OCI-LY7 (cell line): ENCODE results near the gene SLC10A7. TPM values are rescaled to one million over a fixed set of nuclear protein-coding genes. Genes with fewer than 3 reads are reported as not detected.

Source experiments
- BruUV-seq: library from RNA; stranded (reverse); fragments of 400-500 nt; replicated peaks from 2 replicates; lab custom pipeline; 2021; lab: Mats Ljungman, UMichigan
- CTCF ChIA-PET: fragments of 300-600 bp; sonication (Branson Sonifier 250); formaldehyde crosslinking; loops from one replicate; lab custom pipeline; 2022; ENCODE audit warnings: antibody characterized with exemption; ENCODE audit not compliant: unreplicated experiment; lab: Charles Lee
- POLR2A ChIA-PET: fragments of 300-600 bp; sonication (Branson Sonifier 250); formaldehyde crosslinking; loops from one replicate; lab custom pipeline; 2022; ENCODE audit warnings: antibody characterized with exemption; lab: Charles Lee
- DNase-seq: peaks from one replicate; pipeline ENCODE4 v3.0.0-alpha.2; 2015; ENCODE audit warnings: low spot score
- H2AFZ ChIP-seq: fragments of 200-600 bp; sonication (generic), shearing (Covaris generic); 2 replicates; pipeline ENCODE4 v1.6.1; 2014; ENCODE audit warnings: mild to moderate bottlenecking, antibody characterized with exemption, low read length, moderate library complexity
- H3K27ac ChIP-seq: fragments of 200-600 bp; sonication (generic); 2 replicates; pipeline ENCODE4 v1.5.1; 2014; ENCODE audit warnings: mixed run types, low read depth, mild to moderate bottlenecking, moderate library complexity, low read length, inconsistent platforms; ENCODE audit not compliant: poor library complexity, severe bottlenecking
- H3K36me3 ChIP-seq: fragments of 200-600 bp; sonication (generic); 2 replicates; pipeline ENCODE4 v1.6.1; 2014; ENCODE audit warnings: mild to moderate bottlenecking, antibody characterized with exemption, low read length, moderate library complexity, mixed read lengths; ENCODE audit not compliant: insufficient read depth
- H3K4me1 ChIP-seq: fragments of 200-600 bp; sonication (generic); 2 replicates; pipeline ENCODE4 v1.5.1; 2014; ENCODE audit warnings: mild to moderate bottlenecking, low read length; ENCODE audit not compliant: insufficient read depth, poor library complexity, severe bottlenecking
- H3K4me2 ChIP-seq: fragments of 200-600 bp; sonication (generic); 2 replicates; pipeline ENCODE4 v1.6.1; 2014; ENCODE audit warnings: mild to moderate bottlenecking, low read length
- H3K4me3 ChIP-seq: fragments of 200-600 bp; sonication (generic); 2 replicates; pipeline ENCODE4 v1.5.1; 2014; ENCODE audit warnings: mild to moderate bottlenecking, low read depth, low read length; ENCODE audit not compliant: poor library complexity, severe bottlenecking
- H3K79me2 ChIP-seq: fragments of 200-600 bp; sonication (generic); 2 replicates; pipeline ENCODE4 v1.6.1; 2016; ENCODE audit warnings: low read depth, mild to moderate bottlenecking, low read length, moderate library complexity, mixed read lengths; ENCODE audit not compliant: insufficient read depth
- H3K9me2 ChIP-seq: fragments of 200-600 bp; sonication (generic); 2 replicates; pipeline ENCODE4 v1.6.1; 2016; ENCODE audit warnings: mild to moderate bottlenecking, low read length, mixed read lengths; ENCODE audit not compliant: insufficient read depth
- H3K9me3 ChIP-seq: fragments of 200-600 bp; sonication (generic); 2 replicates; pipeline ENCODE4 v1.6.1; 2014; ENCODE audit warnings: mild to moderate bottlenecking, mixed run types, low read length, mixed read lengths
- H4K20me1 ChIP-seq: fragments of 200-600 bp; sonication (generic); 2 replicates; pipeline ENCODE4 v1.6.1; 2014; ENCODE audit warnings: mild to moderate bottlenecking, antibody characterized with exemption, low read length, moderate library complexity, mixed read lengths; ENCODE audit not compliant: insufficient read depth
- CTCF ChIP-seq: fragments of 200-600 bp; sonication (generic); conservative IDR thresholded peaks from 2 replicates; pipeline ENCODE4 v1.5.1; 2014; ENCODE audit warnings: mild to moderate bottlenecking, antibody characterized with exemption, low read length, moderate library complexity, mixed read lengths
- EZH2phosphoT487 ChIP-seq: fragments of 200-600 bp; sonication (generic); IDR thresholded peaks from 2 replicates; pipeline ENCODE4 v1.6.1; 2018; ENCODE audit warnings: low read depth, borderline replicate concordance, mild to moderate bottlenecking, mixed run types, antibody characterized with exemption, low read length, moderate library complexity, mixed read lengths
- intact Hi-C: fragments of 100-400 bp; cut with micrococcal nuclease; formaldehyde crosslinking; loops from one replicate; pipeline ENCODE4 v1.10.0; 2022; ENCODE audit not compliant: unreplicated experiment
- total RNA-seq, 2 experiments: library from RNA; depleted of rRNA in 1 of 2; stranded (reverse); fragments of >200 nt in 1 of 2; shearing (Covaris generic) in 1 of 2; gene quantifications; 2 replicates each; pipeline ENCODE4 v1.2.3, GENCODE V29; 2014 to 2022

Gene SLC10A7
- total RNA-seq, 2 experiments from 2014 or later: 16.8 to 18.9 TPM

- intact Hi-C loops: no loop called here
Measured at GRCh38 chr4:146271466-146271865, 250.3 kb downstream of the SLC10A7 start.

GRCh38 chr4:146269228-146269653 is 252.5 kb downstream of the SLC10A7 start:
- Histone ChIP-seq H3K9me2 (no peaks in the 10 kb centered on the region), H3K79me2 (no peaks in the 10 kb centered on the region), H3K27ac (no peak overlapping the region), H2AFZ (no peak overlapping the region), H4K20me1 (no peaks in the 10 kb centered on the region), H3K4me1 (peaks cover 12% of the 10 kb centered on the region), H3K9me3 (no peaks in the 10 kb centered on the region), H3K36me3 (no peaks in the 10 kb centered on the region), H3K4me3 (no peak overlapping the region), H3K4me2 (peak overlapping the region; percentile 39)
- ChIA-PET CTCF (interaction anchor here (0.5 kb wide), 1 partner anchor 253 kb away, joined by 3 read pairs; no protein-coding TSS in a partner anchor), POLR2A (interaction anchor here (0.6 to 1.2 kb wide), 2 partner anchors 10 to 1211 kb away, joined by 3 read pairs; no protein-coding TSS in a partner anchor)
- TF ChIP-seq CTCF (no peak), EZH2phosphoT487 (no peak)
- intact Hi-C loops: no loop called here
- DNase-seq: peak; percentile 13
- no TSS peak for BruUV-seq

More at GRCh38 chr4:146271466-146271865, 250.3 kb downstream of the SLC10A7 start:
- Histone ChIP-seq H3K27ac (no peak overlapping the region), H3K4me2 (no peak overlapping the region), H3K4me3 (no peak overlapping the region), H3K79me2 (no peaks in the 10 kb centered on the region), H3K4me1 (peaks cover 12% of the 10 kb centered on the region), H3K9me3 (no peaks in the 10 kb centered on the region), H4K20me1 (no peaks in the 10 kb centered on the region), H2AFZ (no peak overlapping the region), H3K36me3 (no peaks in the 10 kb centered on the region), H3K9me2 (no peaks in the 10 kb centered on the region)
- TF ChIP-seq EZH2phosphoT487 (no peak), CTCF (no peak)
- POLR2A ChIA-PET: interaction anchor here (0.5 to 1.0 kb wide), 2 partner anchors 10 to 197 kb away, joined by 3 read pairs; no protein-coding TSS in a partner anchor
- BruUV-seq: no TSS peak
- DNase-seq: no peak
- CTCF ChIA-PET: no interaction called here

GRCh38 chr4:146267826-146268225 is 253.9 kb downstream of the SLC10A7 start:
- no peaks in the 10 kb centered on the region for H3K9me3 ChIP-seq
- DNase-seq: no peak
- POLR2A ChIA-PET: interaction anchor here (0.6 kb wide), 2 partner anchors 526 to 1483 kb away, joined by 3 read pairs; no protein-coding TSS in a partner anchor
- no peak overlapping the region for H3K27ac ChIP-seq
- no peak overlapping the region for H3K4me3 ChIP-seq
- H2AFZ ChIP-seq: no peak overlapping the region
- H3K36me3 ChIP-seq: no peaks in the 10 kb centered on the region
- CTCF ChIA-PET: no interaction called here
- H3K9me2 ChIP-seq: no peaks in the 10 kb centered on the region
- H3K4me1 ChIP-seq: peaks cover 12% of the 10 kb centered on the region
- no TSS peak for BruUV-seq
- no peaks in the 10 kb centered on the region for H4K20me1 ChIP-seq
- TF ChIP-seq EZH2phosphoT487 (no peak), CTCF (no peak)
- H3K4me2 ChIP-seq: no peak overlapping the region
- H3K79me2 ChIP-seq: no peaks in the 10 kb centered on the region
- intact Hi-C loops: no loop called here
